ENCODE data around the gene RBM33.

DNA sequence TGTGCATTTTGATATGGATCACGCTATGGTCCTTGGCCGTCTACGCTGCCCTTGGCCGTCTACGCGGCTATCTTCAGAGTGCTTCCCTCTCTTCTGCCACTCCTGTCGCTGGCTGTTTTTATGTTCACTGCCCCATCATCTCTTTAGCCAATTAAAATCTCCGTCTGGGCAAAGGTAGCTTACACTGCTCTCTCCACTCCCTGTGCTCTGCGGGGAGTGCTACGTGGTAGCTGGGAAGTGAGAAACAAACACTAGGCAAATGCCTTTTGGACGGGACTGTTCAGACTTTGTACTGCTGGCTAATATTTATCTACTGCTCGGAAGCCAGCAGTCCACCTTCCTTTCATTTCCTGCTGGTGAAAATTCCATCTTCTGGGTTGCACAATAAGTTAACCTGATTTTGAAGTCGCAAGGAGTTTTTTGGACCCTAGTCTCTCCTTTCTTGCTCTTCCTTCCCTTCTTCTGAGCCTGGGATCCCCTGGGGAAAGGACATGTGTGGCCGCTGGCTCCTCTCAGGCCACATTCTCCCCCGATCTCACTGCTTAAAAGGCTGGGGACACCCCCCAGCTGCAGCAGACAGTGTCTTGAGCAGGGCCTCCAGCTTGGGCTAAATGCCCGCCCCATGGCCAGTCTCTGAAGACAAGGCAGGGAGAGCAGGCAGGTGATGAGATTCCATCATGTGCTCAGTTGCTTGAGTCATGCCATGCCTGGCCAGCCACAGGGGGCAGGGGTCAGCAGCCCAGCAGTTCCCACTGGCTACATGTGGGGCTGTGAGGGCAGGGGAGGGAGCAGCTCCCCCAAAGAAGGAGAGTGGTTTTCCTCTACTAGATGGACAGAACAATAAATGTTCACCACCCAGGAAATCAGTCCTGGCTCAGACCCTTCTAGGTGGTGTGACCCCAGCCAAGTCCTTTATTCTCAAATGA, 25.5 kb upstream of the RBM33 start:
- TF ChIP-seq, protein P1, sequence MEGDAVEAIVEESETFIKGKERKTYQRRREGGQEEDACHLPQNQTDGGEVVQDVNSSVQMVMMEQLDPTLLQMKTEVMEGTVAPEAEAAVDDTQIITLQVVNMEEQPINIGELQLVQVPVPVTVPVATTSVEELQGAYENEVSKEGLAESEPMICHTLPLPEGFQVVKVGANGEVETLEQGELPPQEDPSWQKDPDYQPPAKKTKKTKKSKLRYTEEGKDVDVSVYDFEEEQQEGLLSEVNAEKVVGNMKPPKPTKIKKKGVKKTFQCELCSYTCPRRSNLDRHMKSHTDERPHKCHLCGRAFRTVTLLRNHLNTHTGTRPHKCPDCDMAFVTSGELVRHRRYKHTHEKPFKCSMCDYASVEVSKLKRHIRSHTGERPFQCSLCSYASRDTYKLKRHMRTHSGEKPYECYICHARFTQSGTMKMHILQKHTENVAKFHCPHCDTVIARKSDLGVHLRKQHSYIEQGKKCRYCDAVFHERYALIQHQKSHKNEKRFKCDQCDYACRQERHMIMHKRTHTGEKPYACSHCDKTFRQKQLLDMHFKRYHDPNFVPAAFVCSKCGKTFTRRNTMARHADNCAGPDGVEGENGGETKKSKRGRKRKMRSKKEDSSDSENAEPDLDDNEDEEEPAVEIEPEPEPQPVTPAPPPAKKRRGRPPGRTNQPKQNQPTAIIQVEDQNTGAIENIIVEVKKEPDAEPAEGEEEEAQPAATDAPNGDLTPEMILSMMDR (IDR thresholded peaks at IDR 0.05; ENCODE audit: insufficient read depth, low read depth, low read length): no peak
- TF ChIP-seq EZH2 (IDR thresholded peaks at IDR 0.05; ENCODE audit: insufficient read depth, low read length): no peak
